Suprapubic skin (tissue), 4 donors: ENCODE data around the gene LETM1. TPM values are rescaled to one million over a fixed set of nuclear protein-coding genes. Genes with fewer than 3 reads are reported as not detected.
A peak's percentile ranks its signal among the peaks of the same experiment; 100 is the strongest.

Source experiments
- DNase-seq, 2 donors: peaks; one replicate each; pipeline ENCODE4 v3.0.0-alpha.2; 2019; ENCODE audit warnings: low spot score in 2 of 2
- H3K27ac ChIP-seq: fragments of 200-600 bp; sonication (generic); one replicate; pipeline ENCODE4 v1.5.1; 2019
- H3K27me3 ChIP-seq: fragments of 200-600 bp; sonication (generic); one replicate; pipeline ENCODE4 v1.5.1; 2019
- H3K36me3 ChIP-seq: fragments of 200-600 bp; sonication (generic); one replicate; pipeline ENCODE4 v1.5.1; 2019
- H3K4me1 ChIP-seq: fragments of 200-600 bp; sonication (generic); one replicate; pipeline ENCODE4 v1.5.1; 2019
- H3K4me3 ChIP-seq: fragments of 200-600 bp; sonication (generic); one replicate; pipeline ENCODE4 v1.5.1; 2019; ENCODE audit warnings: mild to moderate bottlenecking
- H3K9me3 ChIP-seq: fragments of 200-600 bp; sonication (generic); one replicate; pipeline ENCODE4 v1.5.1; 2019
- EP300 ChIP-seq: sonication (generic); formaldehyde crosslinking; IDR thresholded peaks from one replicate; pipeline ENCODE4 v1.6.1; 2017; ENCODE audit warnings: antibody characterized with exemption
- POLR2A ChIP-seq, 2 donors: fragments of 450-650 bp; IDR thresholded peaks; one replicate each; pipeline ENCODE4 v1.6.1; 2017; ENCODE audit warnings: antibody characterized with exemption in 2 of 2, mild to moderate bottlenecking in 2 of 2, moderate library complexity in 2 of 2
- POLR2AphosphoS5 ChIP-seq, 3 donors: sonication (generic); formaldehyde crosslinking; IDR thresholded peaks; one replicate each; pipeline ENCODE4 v1.6.1; 2017; ENCODE audit warnings: antibody characterized with exemption in 3 of 3
- WGBS: methylation state at CpG from one replicate; pipeline ENCODE4 v1.1.5; 2018; 5-methylcytosine and 5-hydroxymethylcytosine counted together
- total RNA-seq, 4 donors: library from RNA; depleted of rRNA; stranded (reverse); fragments of >200 nt; gene quantifications; one replicate each; pipeline ENCODE4 v1.1.0, GENCODE V29; 2016
- TF ChIP-seq, protein P1 (sequence below), 2 donors: fragments of 200-600 bp in 1 of 2; fragments of 450-650 bp in 1 of 2; sonication (generic) in 1 of 2; IDR thresholded peaks; one replicate each; pipeline ENCODE4 v1.5.1; 2016 to 2019; ENCODE audit warnings: antibody characterized with exemption in 2 of 2, mild to moderate bottlenecking in 1 of 2, moderate library complexity in 1 of 2

Gene LETM1
- total RNA-seq, 4 donors from 2014 or later: 64.0 to 73.5 (median 65.2) TPM

DNA sequence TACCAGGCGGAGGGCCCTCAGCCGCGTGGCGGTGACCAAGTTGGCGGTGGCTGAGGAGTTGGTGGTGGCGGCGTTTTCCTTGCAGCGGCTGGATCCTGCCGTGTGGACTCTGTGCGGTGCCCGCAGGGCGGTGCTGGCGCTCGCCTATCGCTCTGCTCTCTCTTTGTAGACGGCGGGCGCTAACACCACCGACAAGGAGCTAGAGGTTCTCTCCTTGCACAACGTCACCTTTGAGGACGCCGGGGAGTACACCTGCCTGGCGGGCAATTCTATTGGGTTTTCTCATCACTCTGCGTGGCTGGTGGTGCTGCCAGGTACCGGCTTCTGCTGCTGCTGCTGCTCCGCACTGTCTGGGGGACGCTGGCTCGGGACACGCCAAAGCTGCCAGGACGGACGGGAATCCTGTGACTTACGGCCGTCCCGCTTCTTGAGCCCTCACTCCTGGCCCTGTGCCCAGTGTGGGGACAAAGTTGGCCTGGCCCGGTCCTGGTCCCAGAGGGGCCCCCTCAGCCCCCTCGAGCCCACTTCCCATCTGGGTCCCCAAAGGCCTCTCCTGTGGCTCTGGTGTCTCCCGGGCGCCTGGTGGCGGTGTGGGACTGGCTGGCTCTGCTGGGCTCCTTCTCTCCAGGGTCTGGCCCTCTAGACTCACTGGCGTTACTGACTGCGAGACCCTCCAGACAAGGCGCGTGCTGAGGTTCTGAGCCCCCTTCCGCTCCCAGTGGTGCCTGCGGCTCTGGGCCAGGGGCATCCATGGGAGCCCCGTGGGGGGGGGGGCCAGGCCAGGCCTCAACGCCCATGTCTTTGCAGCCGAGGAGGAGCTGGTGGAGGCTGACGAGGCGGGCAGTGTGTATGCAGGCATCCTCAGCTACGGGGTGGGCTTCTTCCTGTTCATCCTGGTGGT lies 52.2 kb downstream of the LETM1 start:
- peaks cover 32% of the 10 kb centered on the region for H3K4me1 ChIP-seq

GRCh38 chr4:1802720-1803522 lies 53.0 kb downstream of the LETM1 start:
- Histone ChIP-seq H3K9me3 (no peaks in the 10 kb centered on the region), H3K27ac (no peak overlapping the region), H3K4me3 (no peak overlapping the region), H3K4me1 (peaks cover 38% of the 10 kb centered on the region), H3K36me3 (peaks cover 3% of the 10 kb centered on the region), H3K27me3 (peaks cover 5% of the 10 kb centered on the region)
- DNase-seq: no peak
- WGBS: 73% methylated on average over 48 of the region's 71 CpGs
- no peak for TF ChIP-seq EP300
- TF ChIP-seq, protein P1, sequence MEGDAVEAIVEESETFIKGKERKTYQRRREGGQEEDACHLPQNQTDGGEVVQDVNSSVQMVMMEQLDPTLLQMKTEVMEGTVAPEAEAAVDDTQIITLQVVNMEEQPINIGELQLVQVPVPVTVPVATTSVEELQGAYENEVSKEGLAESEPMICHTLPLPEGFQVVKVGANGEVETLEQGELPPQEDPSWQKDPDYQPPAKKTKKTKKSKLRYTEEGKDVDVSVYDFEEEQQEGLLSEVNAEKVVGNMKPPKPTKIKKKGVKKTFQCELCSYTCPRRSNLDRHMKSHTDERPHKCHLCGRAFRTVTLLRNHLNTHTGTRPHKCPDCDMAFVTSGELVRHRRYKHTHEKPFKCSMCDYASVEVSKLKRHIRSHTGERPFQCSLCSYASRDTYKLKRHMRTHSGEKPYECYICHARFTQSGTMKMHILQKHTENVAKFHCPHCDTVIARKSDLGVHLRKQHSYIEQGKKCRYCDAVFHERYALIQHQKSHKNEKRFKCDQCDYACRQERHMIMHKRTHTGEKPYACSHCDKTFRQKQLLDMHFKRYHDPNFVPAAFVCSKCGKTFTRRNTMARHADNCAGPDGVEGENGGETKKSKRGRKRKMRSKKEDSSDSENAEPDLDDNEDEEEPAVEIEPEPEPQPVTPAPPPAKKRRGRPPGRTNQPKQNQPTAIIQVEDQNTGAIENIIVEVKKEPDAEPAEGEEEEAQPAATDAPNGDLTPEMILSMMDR (IDR thresholded peaks at IDR 0.05): no peak
- no peak for TF ChIP-seq POLR2A (IDR thresholded peaks at IDR 0.05)

More for the DNA sequence above, 52.2 kb downstream of the LETM1 start:
- TF ChIP-seq POLR2AphosphoS5 (IDR thresholded peaks at IDR 0.05) (no peak), EP300 (no peak), POLR2A (IDR thresholded peaks at IDR 0.05) (no peak)
- TF ChIP-seq, protein P1 (IDR thresholded peaks at IDR 0.05): no peak
- DNase-seq: no peak
- no peak overlapping the region for H3K27ac ChIP-seq
- H3K9me3 ChIP-seq: no peaks in the 10 kb centered on the region
- 81% methylated on average over 31 of the region's 51 CpGs for WGBS
- H3K4me3 ChIP-seq: no peak overlapping the region
- H3K36me3 ChIP-seq: peaks cover 3% of the 10 kb centered on the region
- no peaks in the 10 kb centered on the region for H3K27me3 ChIP-seq

GRCh38 chr4:1802151-1802715 lies 53.7 kb downstream of the LETM1 start:
- Histone ChIP-seq H3K4me1 (peaks cover 45% of the 10 kb centered on the region), H3K9me3 (no peaks in the 10 kb centered on the region), H3K4me3 (no peak overlapping the region), H3K36me3 (peaks cover 3% of the 10 kb centered on the region), H3K27me3 (peaks cover 11% of the 10 kb centered on the region), H3K27ac (peak overlapping the region; percentile 41)
- TF ChIP-seq, protein P1 (IDR thresholded peaks at IDR 0.05): no peak
- TF ChIP-seq EP300: no peak
- no peak for TF ChIP-seq POLR2A (IDR thresholded peaks at IDR 0.05)
- TF ChIP-seq POLR2AphosphoS5 (IDR thresholded peaks at IDR 0.05): no peak
- 60% methylated on average over 2 of the region's 22 CpGs for WGBS
- peak; percentile 82 to 90 for DNase-seq

DNA sequence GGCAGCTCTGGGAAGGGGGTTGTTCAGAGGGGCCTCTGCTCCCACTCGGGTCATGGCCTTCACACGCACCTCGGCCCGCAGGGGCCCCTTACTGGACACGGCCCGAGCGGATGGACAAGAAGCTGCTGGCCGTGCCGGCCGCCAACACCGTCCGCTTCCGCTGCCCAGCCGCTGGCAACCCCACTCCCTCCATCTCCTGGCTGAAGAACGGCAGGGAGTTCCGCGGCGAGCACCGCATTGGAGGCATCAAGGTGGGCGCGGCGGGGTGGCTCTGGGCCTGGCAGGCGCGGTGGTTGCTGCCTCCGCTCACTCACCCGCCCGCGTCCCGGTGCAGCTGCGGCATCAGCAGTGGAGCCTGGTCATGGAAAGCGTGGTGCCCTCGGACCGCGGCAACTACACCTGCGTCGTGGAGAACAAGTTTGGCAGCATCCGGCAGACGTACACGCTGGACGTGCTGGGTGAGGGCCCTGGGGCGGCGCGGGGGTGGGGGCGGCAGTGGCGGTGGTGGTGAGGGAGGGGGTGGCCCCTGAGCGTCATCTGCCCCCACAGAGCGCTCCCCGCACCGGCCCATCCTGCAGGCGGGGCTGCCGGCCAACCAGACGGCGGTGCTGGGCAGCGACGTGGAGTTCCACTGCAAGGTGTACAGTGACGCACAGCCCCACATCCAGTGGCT lies 54.5 kb downstream of the LETM1 start:
- H3K4me1 ChIP-seq: peaks cover 49% of the 10 kb centered on the region
- no peak overlapping the region for H3K4me3 ChIP-seq
- no peaks in the 10 kb centered on the region for H3K9me3 ChIP-seq
- no peak overlapping the region for H3K27ac ChIP-seq
- peaks cover 19% of the 10 kb centered on the region for H3K27me3 ChIP-seq
- H3K36me3 ChIP-seq: peaks cover 3% of the 10 kb centered on the region
- TF ChIP-seq, protein P1 (IDR thresholded peaks at IDR 0.05): no peak
- no peak for TF ChIP-seq EP300
- no peak for TF ChIP-seq POLR2AphosphoS5 (IDR thresholded peaks at IDR 0.05)
- no peak for TF ChIP-seq POLR2A (IDR thresholded peaks at IDR 0.05)
- 72% methylated on average over 43 of the region's 56 CpGs for WGBS
- no peak for DNase-seq
